DOHH2 (cell line): ENCODE measurements around the gene MCC.

Source experiments
- EZH2phosphoT487 ChIP-seq: fragments of 200-600 bp; sonication (generic); IDR thresholded peaks from 2 replicates; pipeline ENCODE4 v1.6.1; 2017; ENCODE audit warnings: borderline replicate concordance, mild to moderate bottlenecking, antibody characterized with exemption, low read length, moderate library complexity, mixed read lengths
- TF ChIP-seq, protein P1 (sequence below): fragments of 200-600 bp; sonication (generic); IDR thresholded peaks from one replicate; pipeline ENCODE4 v1.5.1; 2014; ENCODE audit warnings: antibody characterized with exemption, mild to moderate bottlenecking, low read depth, low read length; ENCODE audit not compliant: poor library complexity, severe bottlenecking

DNA sequence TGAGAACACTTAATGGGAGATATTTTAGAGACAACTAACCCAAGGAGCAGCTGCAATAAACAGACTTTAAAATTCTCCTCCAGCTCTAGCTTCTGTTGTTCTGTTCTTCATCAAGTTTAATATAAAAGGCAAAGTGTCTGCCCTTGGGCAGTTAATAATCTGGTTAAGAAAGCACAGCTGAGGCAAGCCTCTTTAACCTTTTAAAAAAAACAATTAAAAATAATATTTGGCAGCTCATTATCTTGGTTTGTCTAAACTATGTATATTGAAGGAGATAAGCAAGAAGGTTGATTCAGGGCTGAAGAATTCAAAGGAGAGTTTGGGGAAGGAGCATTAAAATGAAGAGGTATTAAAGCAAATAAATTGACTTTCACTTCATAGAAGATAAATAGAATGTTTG is 128.8 kb downstream of the MCC start:
- TF ChIP-seq, protein P1, sequence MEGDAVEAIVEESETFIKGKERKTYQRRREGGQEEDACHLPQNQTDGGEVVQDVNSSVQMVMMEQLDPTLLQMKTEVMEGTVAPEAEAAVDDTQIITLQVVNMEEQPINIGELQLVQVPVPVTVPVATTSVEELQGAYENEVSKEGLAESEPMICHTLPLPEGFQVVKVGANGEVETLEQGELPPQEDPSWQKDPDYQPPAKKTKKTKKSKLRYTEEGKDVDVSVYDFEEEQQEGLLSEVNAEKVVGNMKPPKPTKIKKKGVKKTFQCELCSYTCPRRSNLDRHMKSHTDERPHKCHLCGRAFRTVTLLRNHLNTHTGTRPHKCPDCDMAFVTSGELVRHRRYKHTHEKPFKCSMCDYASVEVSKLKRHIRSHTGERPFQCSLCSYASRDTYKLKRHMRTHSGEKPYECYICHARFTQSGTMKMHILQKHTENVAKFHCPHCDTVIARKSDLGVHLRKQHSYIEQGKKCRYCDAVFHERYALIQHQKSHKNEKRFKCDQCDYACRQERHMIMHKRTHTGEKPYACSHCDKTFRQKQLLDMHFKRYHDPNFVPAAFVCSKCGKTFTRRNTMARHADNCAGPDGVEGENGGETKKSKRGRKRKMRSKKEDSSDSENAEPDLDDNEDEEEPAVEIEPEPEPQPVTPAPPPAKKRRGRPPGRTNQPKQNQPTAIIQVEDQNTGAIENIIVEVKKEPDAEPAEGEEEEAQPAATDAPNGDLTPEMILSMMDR, result no peak
- TF ChIP-seq EZH2phosphoT487, result no peak
